Measurements from ENCODE around the gene LRMDA.

- TF ChIP-seq USF2 (IDR thresholded peaks at IDR 0.05; ENCODE audit: borderline replicate concordance, low read depth, low read length) (no peak), RFX5 (IDR thresholded peaks at IDR 0.05; ENCODE audit: low read depth, low read length) (no peak), CTCF (IDR thresholded peaks at IDR 0.05 in 2 of 3, conservative IDR thresholded peaks at IDR 0.05 in 1 of 3; ENCODE audit: control insufficient read depth in 2 of 3, extremely low read depth in 1 of 3, insufficient read depth in 1 of 3, low read depth in 3 of 3, low read length in 3 of 3) (no peak), KDM1A (IDR thresholded peaks at IDR 0.05; ENCODE audit: borderline replicate concordance) (no peak), PBX3 (IDR thresholded peaks at IDR 0.05; ENCODE audit: insufficient replicate concordance, low read depth, low read length) (no peak), EP300 (IDR thresholded peaks at IDR 0.05; ENCODE audit: borderline replicate concordance in 1 of 2, control insufficient read depth in 1 of 2, low read depth in 2 of 2, low read length in 2 of 2) (no peak), DPF2 (IDR thresholded peaks at IDR 0.05) (no peak)
Observed at GRCh38 chr10:76415554-76415953, 984.1 kb downstream of the LRMDA start.

Measured in GM12878 (cell line).